Muscle layer of colon (tissue), 2 donors: ENCODE results near the gene TFAP2C.
A peak's percentile ranks its signal among the peaks of the same experiment; 100 is the strongest.

Experiments
- H3K27ac ChIP-seq: one replicate; pipeline ENCODE4 v1.7.0; 2013; ENCODE audit warnings: low read depth, mild to moderate bottlenecking, low read length, moderate library complexity
- H3K27me3 ChIP-seq, 2 donors: one replicate each; pipeline ENCODE4 v1.7.0; 2013; ENCODE audit warnings: low read length in 2 of 2, mild to moderate bottlenecking in 2 of 2; ENCODE audit not compliant: insufficient read depth in 2 of 2, control insufficient read depth in 1 of 2
- H3K36me3 ChIP-seq: one replicate; pipeline ENCODE4 v1.7.0; 2013; ENCODE audit warnings: mild to moderate bottlenecking, low read length; ENCODE audit not compliant: insufficient read depth
- H3K4me1 ChIP-seq: one replicate; pipeline ENCODE4 v1.7.0; 2013; ENCODE audit warnings: mild to moderate bottlenecking, low read length; ENCODE audit not compliant: insufficient read depth
- H3K4me3 ChIP-seq, 2 donors: one replicate each; pipeline ENCODE4 v1.7.0; 2013; ENCODE audit warnings: low read length in 2 of 2, low read depth in 1 of 2, mild to moderate bottlenecking in 1 of 2, moderate library complexity in 1 of 2
- H3K9ac ChIP-seq: one replicate; pipeline ENCODE4 v1.7.0; 2013; ENCODE audit warnings: low read length
- H3K9me3 ChIP-seq: one replicate; pipeline ENCODE4 v1.7.0; 2013; ENCODE audit warnings: mild to moderate bottlenecking, low read length
- donor health status: abdominal sarcoma.
- donor health status: Adenocarcinoma of cecum.

Gene TFAP2C

DNA sequence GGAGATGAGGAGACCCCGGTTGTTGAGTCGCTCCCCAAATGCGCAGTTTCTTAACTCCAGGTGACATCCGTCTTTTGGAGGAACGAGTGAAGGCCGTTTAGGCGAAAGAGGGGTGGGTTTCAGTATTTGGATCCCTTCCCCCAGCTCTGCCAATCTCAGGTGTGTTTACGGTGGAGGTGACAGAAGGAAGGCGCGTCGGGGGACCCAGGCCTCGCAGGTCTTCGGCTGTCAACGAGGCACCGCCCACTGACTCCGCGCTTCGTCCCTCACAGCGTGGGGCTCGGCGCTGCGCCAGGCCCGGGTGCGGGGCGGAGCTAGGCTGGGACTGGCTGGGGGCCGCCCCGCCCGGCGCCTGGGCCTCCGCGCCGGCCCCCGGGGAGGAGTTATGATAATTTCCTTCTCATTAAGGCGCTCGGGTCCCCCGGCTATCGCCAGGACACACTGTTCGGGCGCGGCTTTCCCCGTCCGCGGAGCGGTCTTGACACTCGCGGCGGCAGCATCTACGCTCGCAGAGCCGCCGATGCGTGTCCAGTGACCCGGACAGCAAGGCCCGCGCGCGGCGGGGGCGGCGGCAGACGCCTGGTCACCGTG is at the start of gene TFAP2C:
TSS of gene TFAP2C (plus strand) at position 434 of the 591 bp plus-strand sequence. CDS start 239 bp downstream, outside the sequence.
- Histone ChIP-seq H3K36me3 (peaks cover 4% of the 10 kb centered on the region), H3K4me3 (peak within 1 kb of the TSS; percentile 76 to 80), H3K27me3 (peaks cover 24 to 70% of the 10 kb centered on the region in 2 donors), H3K9me3 (no peaks in the 10 kb centered on the region), H3K27ac (peak within 1 kb of the TSS; percentile 81), H3K9ac (peak within 1 kb of the TSS; percentile 97), H3K4me1 (peaks cover 19% of the 10 kb centered on the region)

DNA sequence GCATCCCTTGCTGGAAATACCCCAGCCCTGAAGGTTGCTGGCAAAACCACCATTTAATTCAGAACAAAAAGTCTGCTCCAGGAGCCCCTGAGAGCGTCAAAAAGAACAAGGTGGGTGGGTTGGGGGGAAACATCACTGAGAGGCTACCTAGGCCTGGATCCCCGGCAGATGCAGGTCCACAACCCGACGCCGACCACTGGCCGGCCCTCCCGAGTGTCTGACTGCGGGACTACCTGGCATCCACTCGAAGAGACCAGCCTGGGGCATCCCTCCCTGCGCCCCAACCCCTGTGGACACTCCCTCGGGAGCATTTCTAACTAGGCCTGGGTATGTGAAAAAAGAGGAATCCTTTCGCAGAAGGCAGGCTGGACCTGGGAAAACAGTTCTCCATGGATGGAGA is 48.9 kb upstream of the TFAP2C start:
- no peak overlapping the region for H3K27ac ChIP-seq
- no peaks in the 10 kb centered on the region for H3K27me3 ChIP-seq
- no peaks in the 10 kb centered on the region for H3K9me3 ChIP-seq
- no peaks in the 10 kb centered on the region for H3K4me1 ChIP-seq
- H3K36me3 ChIP-seq, result no peaks in the 10 kb centered on the region
- no peak overlapping the region for H3K9ac ChIP-seq
- no peak overlapping the region for H3K4me3 ChIP-seq

- Histone ChIP-seq H3K36me3 (no peaks in the 10 kb centered on the region), H3K9ac (no peak overlapping the region), H3K9me3 (no peaks in the 10 kb centered on the region), H3K27me3 (no peaks in the 10 kb centered on the region), H3K4me3 (no peak overlapping the region), H3K27ac (no peak overlapping the region), H3K4me1 (no peaks in the 10 kb centered on the region)
Measured at GRCh38 chr20:56581701-56582100, 47.4 kb upstream of the TFAP2C start.

GRCh38 chr20:56582542-56582941 is 46.6 kb upstream of the TFAP2C start:
- Histone ChIP-seq H3K4me1 (no peaks in the 10 kb centered on the region), H3K9ac (no peak overlapping the region), H3K36me3 (no peaks in the 10 kb centered on the region), H3K27ac (no peak overlapping the region), H3K27me3 (no peaks in the 10 kb centered on the region), H3K4me3 (no peak overlapping the region), H3K9me3 (no peaks in the 10 kb centered on the region)

DNA sequence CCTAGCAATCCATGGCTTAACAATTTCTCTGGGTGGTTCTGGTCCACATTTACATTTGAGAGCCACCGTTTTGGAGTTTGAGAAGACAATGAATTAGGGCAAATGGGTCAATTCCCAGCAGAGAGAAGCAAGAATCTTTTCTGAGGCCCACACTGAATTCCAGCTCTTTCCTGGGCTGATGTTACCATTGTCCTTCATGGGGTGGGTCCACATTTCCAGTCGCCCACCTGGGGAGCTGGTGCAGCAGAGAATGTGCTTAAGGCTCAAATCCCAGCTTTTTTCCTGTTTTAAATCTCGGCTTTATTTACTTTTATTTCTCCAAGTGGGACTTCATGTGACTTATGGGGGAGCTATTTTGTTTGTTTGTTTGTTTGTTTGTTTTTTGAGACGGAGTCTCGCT is 44.2 kb upstream of the TFAP2C start:
- H3K4me1 ChIP-seq, result no peaks in the 10 kb centered on the region
- no peaks in the 10 kb centered on the region for H3K27me3 ChIP-seq
- no peak overlapping the region for H3K27ac ChIP-seq

GRCh38 chr20:56587307-56588041 is 41.6 kb upstream of the TFAP2C start:
- Histone ChIP-seq H3K4me3 (no peak overlapping the region), H3K36me3 (no peaks in the 10 kb centered on the region), H3K4me1 (no peaks in the 10 kb centered on the region), H3K27ac (no peak overlapping the region), H3K27me3 (no peaks in the 10 kb centered on the region), H3K9ac (no peak overlapping the region), H3K9me3 (no peaks in the 10 kb centered on the region)

More for the DNA sequence above, 44.2 kb upstream of the TFAP2C start:
- no peaks in the 10 kb centered on the region for H3K9me3 ChIP-seq
- no peak overlapping the region for H3K9ac ChIP-seq
- no peak overlapping the region for H3K4me3 ChIP-seq
- H3K36me3 ChIP-seq, result no peaks in the 10 kb centered on the region

- H3K27me3 ChIP-seq, result no peaks in the 10 kb centered on the region
- no peak overlapping the region for H3K27ac ChIP-seq
- H3K36me3 ChIP-seq, result no peaks in the 10 kb centered on the region
- no peaks in the 10 kb centered on the region for H3K4me1 ChIP-seq
- no peaks in the 10 kb centered on the region for H3K9me3 ChIP-seq
- H3K9ac ChIP-seq, result no peak overlapping the region
- no peak overlapping the region for H3K4me3 ChIP-seq
Measured at GRCh38 chr20:56588996-56589395, 40.1 kb upstream of the TFAP2C start.

GRCh38 chr20:56589633-56590032 is 39.5 kb upstream of the TFAP2C start:
- Histone ChIP-seq H3K9ac (no peak overlapping the region), H3K36me3 (no peaks in the 10 kb centered on the region), H3K4me1 (no peaks in the 10 kb centered on the region), H3K27me3 (no peaks in the 10 kb centered on the region), H3K27ac (no peak overlapping the region), H3K4me3 (no peak overlapping the region), H3K9me3 (no peaks in the 10 kb centered on the region)

GRCh38 chr20:56590888-56591287 is 38.2 kb upstream of the TFAP2C start:
- H3K27ac ChIP-seq, result no peak overlapping the region
- H3K9ac ChIP-seq, result no peak overlapping the region
- no peaks in the 10 kb centered on the region for H3K4me1 ChIP-seq
- no peaks in the 10 kb centered on the region for H3K27me3 ChIP-seq
- H3K9me3 ChIP-seq, result no peaks in the 10 kb centered on the region
- H3K36me3 ChIP-seq, result no peaks in the 10 kb centered on the region
- H3K4me3 ChIP-seq, result no peak overlapping the region

DNA sequence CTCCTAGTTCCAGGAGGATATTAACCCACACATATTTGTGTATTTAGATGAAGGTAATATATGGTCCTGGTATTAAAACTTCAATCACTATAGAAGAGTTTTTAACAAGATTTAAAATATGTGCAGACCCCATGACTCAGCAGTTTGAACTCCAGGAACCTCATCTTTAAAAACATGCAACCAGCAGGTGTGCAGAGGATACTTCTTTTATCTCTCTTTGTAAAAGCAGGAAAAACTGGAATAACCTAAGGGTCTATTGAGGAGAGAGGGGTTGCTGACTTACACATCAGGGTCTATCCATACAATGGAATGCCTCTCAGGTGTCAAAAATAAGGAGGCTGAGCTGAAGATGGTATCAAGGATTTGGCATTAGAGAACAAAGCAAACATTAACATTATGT is 36.9 kb upstream of the TFAP2C start:
- Histone ChIP-seq H3K9me3 (no peaks in the 10 kb centered on the region), H3K4me3 (no peak overlapping the region), H3K27ac (no peak overlapping the region), H3K36me3 (no peaks in the 10 kb centered on the region), H3K27me3 (no peaks in the 10 kb centered on the region), H3K9ac (no peak overlapping the region), H3K4me1 (no peaks in the 10 kb centered on the region)

DNA sequence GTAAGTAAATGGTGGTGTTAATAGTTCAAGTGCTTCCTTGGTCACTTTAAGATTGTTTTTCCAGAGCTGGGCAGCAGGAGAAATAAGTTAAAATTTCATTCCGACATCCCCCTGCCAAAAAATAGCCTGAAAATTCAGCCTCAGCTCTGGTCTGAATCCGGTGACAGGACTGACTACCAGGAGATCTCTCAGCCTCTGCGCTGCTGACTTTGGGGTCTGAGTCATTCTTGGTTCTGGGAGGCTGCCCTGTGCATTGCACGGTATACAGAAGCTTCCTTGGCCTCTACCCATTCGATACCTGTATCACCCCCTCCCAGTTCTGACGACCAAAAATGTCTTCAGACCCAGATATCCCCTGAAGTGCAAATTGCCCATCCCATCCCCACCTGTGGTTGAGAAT is 36.3 kb upstream of the TFAP2C start:
- Histone ChIP-seq H3K4me1 (no peaks in the 10 kb centered on the region), H3K9ac (no peak overlapping the region), H3K9me3 (no peaks in the 10 kb centered on the region), H3K27me3 (no peaks in the 10 kb centered on the region), H3K4me3 (no peak overlapping the region), H3K36me3 (no peaks in the 10 kb centered on the region), H3K27ac (no peak overlapping the region)
